ENCODE data around the gene DNAH17.

DNAH17 gene

DNA sequence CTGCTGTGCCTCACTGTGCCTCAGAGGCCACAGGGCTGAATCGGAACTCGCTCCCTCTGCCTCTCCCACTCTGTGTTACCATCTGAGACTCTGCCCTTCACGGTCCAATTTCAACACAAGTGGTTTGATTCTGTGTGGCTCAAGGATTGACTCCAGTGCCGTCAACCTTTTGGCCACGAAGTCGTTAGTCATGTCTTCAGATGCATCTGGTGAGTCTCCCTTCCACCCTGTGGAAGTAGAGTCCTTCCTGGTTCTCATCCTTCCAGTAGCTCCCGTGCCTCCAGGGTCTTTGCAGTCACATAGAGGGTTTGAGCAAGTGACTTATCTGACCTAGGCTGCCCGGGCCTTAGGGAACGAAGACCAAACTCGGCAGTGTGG, 147.6 kb downstream of the DNAH17 start:
- no peaks in the 10 kb centered on the region for H3K9me3 ChIP-seq (ENCODE audit: severe bottlenecking)
- TF ChIP-seq, protein P1, sequence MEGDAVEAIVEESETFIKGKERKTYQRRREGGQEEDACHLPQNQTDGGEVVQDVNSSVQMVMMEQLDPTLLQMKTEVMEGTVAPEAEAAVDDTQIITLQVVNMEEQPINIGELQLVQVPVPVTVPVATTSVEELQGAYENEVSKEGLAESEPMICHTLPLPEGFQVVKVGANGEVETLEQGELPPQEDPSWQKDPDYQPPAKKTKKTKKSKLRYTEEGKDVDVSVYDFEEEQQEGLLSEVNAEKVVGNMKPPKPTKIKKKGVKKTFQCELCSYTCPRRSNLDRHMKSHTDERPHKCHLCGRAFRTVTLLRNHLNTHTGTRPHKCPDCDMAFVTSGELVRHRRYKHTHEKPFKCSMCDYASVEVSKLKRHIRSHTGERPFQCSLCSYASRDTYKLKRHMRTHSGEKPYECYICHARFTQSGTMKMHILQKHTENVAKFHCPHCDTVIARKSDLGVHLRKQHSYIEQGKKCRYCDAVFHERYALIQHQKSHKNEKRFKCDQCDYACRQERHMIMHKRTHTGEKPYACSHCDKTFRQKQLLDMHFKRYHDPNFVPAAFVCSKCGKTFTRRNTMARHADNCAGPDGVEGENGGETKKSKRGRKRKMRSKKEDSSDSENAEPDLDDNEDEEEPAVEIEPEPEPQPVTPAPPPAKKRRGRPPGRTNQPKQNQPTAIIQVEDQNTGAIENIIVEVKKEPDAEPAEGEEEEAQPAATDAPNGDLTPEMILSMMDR (IDR thresholded peaks at IDR 0.05; ENCODE audit: low read depth, low read length) = no peak
- no peak overlapping the region for H3K4me3 ChIP-seq (ENCODE audit: low read depth, low read length)
- no peak for DNase-seq
- H3K36me3 ChIP-seq = peaks cover 26% of the 10 kb centered on the region
- H3K27me3 ChIP-seq (ENCODE audit: insufficient read depth, low read depth, severe bottlenecking) = no peaks in the 10 kb centered on the region
- H3K27ac ChIP-seq = no peak overlapping the region

- H3K4me3 ChIP-seq (ENCODE audit: low read depth, low read length) = no peak overlapping the region
- no peak for DNase-seq
- no peaks in the 10 kb centered on the region for H3K9me3 ChIP-seq (ENCODE audit: severe bottlenecking)
- H3K36me3 ChIP-seq = peaks cover 32% of the 10 kb centered on the region
- H3K27ac ChIP-seq = no peak overlapping the region
- no peaks in the 10 kb centered on the region for H3K27me3 ChIP-seq (ENCODE audit: insufficient read depth, low read depth, severe bottlenecking)
- TF ChIP-seq, protein P1 (IDR thresholded peaks at IDR 0.05; ENCODE audit: low read depth, low read length) = no peak
Observed at GRCh38 chr17:78428836-78429617, 148.2 kb downstream of the DNAH17 start.

DNA sequence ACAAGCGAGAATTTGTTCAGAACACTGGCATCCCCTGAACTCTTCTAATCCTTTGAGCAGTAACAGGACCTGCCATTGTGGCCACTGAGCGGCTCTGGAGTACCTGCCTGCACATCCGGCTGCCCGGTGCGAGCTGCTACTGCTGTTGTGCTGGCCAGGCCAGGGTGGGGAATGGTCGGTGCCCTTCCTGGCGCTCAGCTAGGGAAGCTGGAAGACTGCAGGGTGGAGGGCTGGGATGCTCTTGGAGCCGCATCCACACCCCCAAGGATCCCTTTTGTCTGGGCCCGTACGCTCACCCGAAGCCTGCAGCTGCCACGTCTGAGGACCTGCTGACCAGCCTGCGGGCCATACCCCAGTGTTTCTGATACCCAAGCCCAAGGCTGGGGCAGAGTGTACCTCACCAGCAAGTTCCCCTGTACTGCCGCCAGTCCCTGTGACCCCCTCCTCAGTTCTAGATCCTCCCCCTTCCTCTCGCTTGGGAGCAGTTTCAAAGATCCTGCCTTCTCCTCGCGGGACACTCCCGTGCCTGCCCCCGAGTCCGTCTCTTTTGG, 149.1 kb downstream of the DNAH17 start:
- no peaks in the 10 kb centered on the region for H3K9me3 ChIP-seq (ENCODE audit: severe bottlenecking)
- DNase-seq = no peak
- H3K27me3 ChIP-seq (ENCODE audit: insufficient read depth, low read depth, severe bottlenecking) = no peaks in the 10 kb centered on the region
- no peak overlapping the region for H3K27ac ChIP-seq
- H3K4me3 ChIP-seq (ENCODE audit: low read depth, low read length) = no peak overlapping the region
- H3K36me3 ChIP-seq = peaks cover 41% of the 10 kb centered on the region
- TF ChIP-seq, protein P1 (IDR thresholded peaks at IDR 0.05; ENCODE audit: low read depth, low read length) = no peak

- peaks cover 49% of the 10 kb centered on the region for H3K36me3 ChIP-seq
- TF ChIP-seq, protein P1 (IDR thresholded peaks at IDR 0.05; ENCODE audit: low read depth, low read length) = no peak
- H3K4me3 ChIP-seq (ENCODE audit: low read depth, low read length) = no peak overlapping the region
- H3K27ac ChIP-seq = no peak overlapping the region
- H3K27me3 ChIP-seq (ENCODE audit: insufficient read depth, low read depth, severe bottlenecking) = no peaks in the 10 kb centered on the region
- DNase-seq = no peak
- H3K9me3 ChIP-seq (ENCODE audit: severe bottlenecking) = no peaks in the 10 kb centered on the region
Observed at GRCh38 chr17:78427140-78427539, 150.1 kb downstream of the DNAH17 start.

GRCh38 chr17:78426293-78426879, 150.8 kb downstream of the DNAH17 start:
- Histone ChIP-seq H3K27ac (no peak overlapping the region; the same call in 1 of the 2 replicates), H3K4me3 (ENCODE audit: low read depth, low read length) (no peak overlapping the region), H3K36me3 (peaks cover 56% of the 10 kb centered on the region), H3K27me3 (ENCODE audit: insufficient read depth, low read depth, severe bottlenecking) (no peaks in the 10 kb centered on the region), H3K9me3 (ENCODE audit: severe bottlenecking) (no peaks in the 10 kb centered on the region)
- TF ChIP-seq, protein P1 (IDR thresholded peaks at IDR 0.05; ENCODE audit: low read depth, low read length) = no peak
- DNase-seq = no peak

All from WERI-Rb-1 (cell line).